SH-SY5Y (cell line): ENCODE results near the gene ATG9B.

Source experiments
- GATA2 ChIP-seq: IDR thresholded peaks from 2 replicates; pipeline ENCODE4 v1.6.1; 2011; ENCODE audit warnings: mild to moderate bottlenecking, low read depth, low read length
- GATA3 ChIP-seq: IDR thresholded peaks from 2 replicates; pipeline ENCODE4 v1.6.1; 2011; ENCODE audit warnings: low read depth, mild to moderate bottlenecking, low read length, moderate library complexity

ATG9B gene

GRCh38 chr7:151007469-151007898, 16.8 kb downstream of the ATG9B start:
- TF ChIP-seq GATA3 = no peak
- no peak for TF ChIP-seq GATA2

GRCh38 chr7:151006590-151007300, 17.5 kb downstream of the ATG9B start:
- TF ChIP-seq GATA3 (no peak), GATA2 (no peak)

- TF ChIP-seq GATA2 (no peak), GATA3 (no peak)
Observed at GRCh38 chr7:151005566-151005965, 18.7 kb downstream of the ATG9B start.

- TF ChIP-seq GATA2 = no peak
- no peak for TF ChIP-seq GATA3
Observed at GRCh38 chr7:151003572-151003971, 20.7 kb downstream of the ATG9B start.

GRCh38 chr7:151001546-151001945, 22.7 kb downstream of the ATG9B start:
- TF ChIP-seq GATA2 = no peak

- TF ChIP-seq GATA2 = no peak
- no peak for TF ChIP-seq GATA3
Observed at GRCh38 chr7:151000897-151001495, 23.3 kb downstream of the ATG9B start.

- TF ChIP-seq GATA2 (no peak), GATA3 (no peak)
Observed at GRCh38 chr7:150999497-151000230, 24.6 kb downstream of the ATG9B start.

- TF ChIP-seq GATA2 = no peak
- TF ChIP-seq GATA3 = no peak
Observed at GRCh38 chr7:150999001-150999400, 25.3 kb downstream of the ATG9B start.

- TF ChIP-seq GATA2 = no peak
- no peak for TF ChIP-seq GATA3
Observed at GRCh38 chr7:150998341-150998740, 26.0 kb downstream of the ATG9B start.

GRCh38 chr7:150997817-150998216, 26.5 kb downstream of the ATG9B start:
- no peak for TF ChIP-seq GATA2
- TF ChIP-seq GATA3 = no peak

GRCh38 chr7:150997075-150997511, 27.2 kb downstream of the ATG9B start:
- TF ChIP-seq GATA2 = no peak
- TF ChIP-seq GATA3 = no peak

- TF ChIP-seq GATA3 (no peak), GATA2 (no peak)
Observed at GRCh38 chr7:150996376-150997074, 27.8 kb downstream of the ATG9B start.

- TF ChIP-seq GATA3 (no peak), GATA2 (no peak)
Observed at GRCh38 chr7:150994838-150995510, 29.3 kb downstream of the ATG9B start.
